ENCODE data around the gene AGAP1. TPM values are rescaled to one million over a fixed set of nuclear protein-coding genes. Genes with fewer than 3 reads are reported as not detected.

AGAP1 gene
- polyA plus RNA-seq, 1 experiment = 12.4 TPM

- Histone ChIP-seq H3K27ac (ENCODE audit: low read depth, low read length) (no peak overlapping the region), H3K27me3 (ENCODE audit: control insufficient read depth, insufficient read depth, low read length) (no peaks in the 10 kb centered on the region), H3K4me3 (ENCODE audit: low read depth, low read length) (no peak overlapping the region), H3K9me3 (ENCODE audit: control insufficient read depth, insufficient read depth, low read length) (no peaks in the 10 kb centered on the region; the same call in 1 of the 2 replicates)
- no peak for DNase-seq (ENCODE audit: low read depth, low spot score)
- no peak for TF ChIP-seq CTCF (IDR thresholded peaks at IDR 0.05; ENCODE audit: low read depth, low read length)
- ChIA-PET CTCF (interaction anchor here (2.6 kb wide), 1 partner anchor 341 kb away, joined by 7 read pairs; no protein-coding TSS in a partner anchor), POLR2A (no interaction called here)
These were observed 627.0 kb downstream of the AGAP1 start for GRCh38 chr2:236120829-236121228.

GRCh38 chr2:236121546-236121945, 627.7 kb downstream of the AGAP1 start:
- H3K27me3 ChIP-seq (ENCODE audit: control insufficient read depth, insufficient read depth, low read length) = no peaks in the 10 kb centered on the region
- POLR2A ChIA-PET = no interaction called here
- CTCF ChIA-PET = interaction anchor here (2.6 kb wide), 1 partner anchor 342 kb away, joined by 7 read pairs; no protein-coding TSS in a partner anchor
- no peaks in the 10 kb centered on the region; the same call in 1 of the 2 replicates for H3K9me3 ChIP-seq (ENCODE audit: control insufficient read depth, insufficient read depth, low read length)
- no peak overlapping the region for H3K27ac ChIP-seq (ENCODE audit: low read depth, low read length)
- TF ChIP-seq CTCF (IDR thresholded peaks at IDR 0.05; ENCODE audit: low read depth, low read length) = no peak
- no peak for DNase-seq (ENCODE audit: low read depth, low spot score)
- no peak overlapping the region for H3K4me3 ChIP-seq (ENCODE audit: low read depth, low read length)

- no peak overlapping the region for H3K4me3 ChIP-seq (ENCODE audit: low read depth, low read length)
- no peak for DNase-seq (ENCODE audit: low read depth, low spot score)
- H3K27me3 ChIP-seq (ENCODE audit: control insufficient read depth, insufficient read depth, low read length) = no peaks in the 10 kb centered on the region
- no peak overlapping the region for H3K27ac ChIP-seq (ENCODE audit: low read depth, low read length)
- no peak for TF ChIP-seq CTCF (IDR thresholded peaks at IDR 0.05; ENCODE audit: low read depth, low read length)
- H3K9me3 ChIP-seq (ENCODE audit: control insufficient read depth, insufficient read depth, low read length) = no peaks in the 10 kb centered on the region; the same call in 1 of the 2 replicates
- CTCF ChIA-PET = interaction anchor here (0.6 to 2.6 kb wide), 3 partner anchors 218 to 343 kb away, joined by 3 to 7 read pairs (median 3); no protein-coding TSS in a partner anchor
- POLR2A ChIA-PET = no interaction called here
These were observed 628.4 kb downstream of the AGAP1 start for GRCh38 chr2:236122236-236122635.

- no peaks in the 10 kb centered on the region; the same call in 1 of the 2 replicates for H3K9me3 ChIP-seq (ENCODE audit: control insufficient read depth, insufficient read depth, low read length)
- ChIA-PET CTCF (no interaction called here), POLR2A (no interaction called here)
- TF ChIP-seq CTCF (IDR thresholded peaks at IDR 0.05; ENCODE audit: low read depth, low read length) = no peak
- DNase-seq (ENCODE audit: low read depth, low spot score) = no peak
- H3K27ac ChIP-seq (ENCODE audit: low read depth, low read length) = no peak overlapping the region
- H3K4me3 ChIP-seq (ENCODE audit: low read depth, low read length) = no peak overlapping the region
- H3K27me3 ChIP-seq (ENCODE audit: control insufficient read depth, insufficient read depth, low read length) = no peaks in the 10 kb centered on the region
These were observed 629.9 kb downstream of the AGAP1 start for GRCh38 chr2:236123716-236124115.

- ChIA-PET POLR2A (no interaction called here), CTCF (no interaction called here)
- no peak for TF ChIP-seq CTCF (IDR thresholded peaks at IDR 0.05; ENCODE audit: low read depth, low read length)
- no peak for DNase-seq (ENCODE audit: low read depth, low spot score)
- H3K27me3 ChIP-seq (ENCODE audit: control insufficient read depth, insufficient read depth, low read length) = no peaks in the 10 kb centered on the region
- H3K9me3 ChIP-seq (ENCODE audit: control insufficient read depth, insufficient read depth, low read length) = no peaks in the 10 kb centered on the region; the same call in 1 of the 2 replicates
- no peak overlapping the region for H3K27ac ChIP-seq (ENCODE audit: low read depth, low read length)
- H3K4me3 ChIP-seq (ENCODE audit: low read depth, low read length) = no peak overlapping the region
These were observed 630.5 kb downstream of the AGAP1 start for GRCh38 chr2:236124182-236124893.

Measured in AG04450 (cell line).